HL-60/S4 (cell line): ENCODE results near the gene CAMSAP3.

Source experiments
- in situ Hi-C: fragments of 300-500 bp; cut with MboI; formaldehyde crosslinking; loops from 2 replicates; pipeline ENCODE4 v1.14.3; 2022; ENCODE audit warnings: low sequenced_read_pairs

CAMSAP3 gene

DNA sequence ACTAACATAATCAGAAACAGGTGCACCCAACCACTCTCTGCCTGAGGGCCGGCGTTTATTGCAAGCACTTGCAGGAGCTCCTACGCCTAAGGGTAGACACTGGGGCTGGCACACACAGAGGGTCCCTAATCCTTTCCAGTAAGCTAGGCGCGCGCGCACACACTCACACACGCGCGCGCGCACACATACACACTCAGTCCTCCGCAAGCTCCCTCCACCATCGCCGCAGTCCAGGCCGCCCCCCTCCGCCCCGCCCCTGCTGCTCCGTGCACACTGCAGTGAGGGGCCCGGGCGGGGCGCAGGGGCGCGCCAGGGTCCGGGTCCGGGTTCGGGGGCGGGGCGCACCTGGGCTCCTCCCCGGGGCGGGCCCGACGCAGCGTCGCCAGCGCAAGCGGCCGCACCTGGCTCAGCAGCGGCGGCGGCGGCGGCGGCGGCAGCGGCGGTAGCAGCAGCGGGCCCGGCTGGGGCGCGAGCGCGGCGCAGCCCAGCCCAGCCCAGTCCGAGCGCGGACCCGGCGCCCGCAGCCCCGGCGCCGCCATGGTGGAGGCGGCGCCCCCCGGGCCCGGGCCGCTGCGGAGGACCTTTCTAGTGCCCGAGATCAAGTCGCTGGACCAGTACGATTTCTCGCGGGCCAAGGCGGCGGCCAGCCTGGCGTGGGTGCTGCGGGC lies at the start of gene CAMSAP3:
TSS of gene CAMSAP3 (plus strand) at position 398 of the 668 bp plus-strand sequence. CDS start at position 538, 140 bp downstream.
- in situ Hi-C loops: no loop called here

DNA sequence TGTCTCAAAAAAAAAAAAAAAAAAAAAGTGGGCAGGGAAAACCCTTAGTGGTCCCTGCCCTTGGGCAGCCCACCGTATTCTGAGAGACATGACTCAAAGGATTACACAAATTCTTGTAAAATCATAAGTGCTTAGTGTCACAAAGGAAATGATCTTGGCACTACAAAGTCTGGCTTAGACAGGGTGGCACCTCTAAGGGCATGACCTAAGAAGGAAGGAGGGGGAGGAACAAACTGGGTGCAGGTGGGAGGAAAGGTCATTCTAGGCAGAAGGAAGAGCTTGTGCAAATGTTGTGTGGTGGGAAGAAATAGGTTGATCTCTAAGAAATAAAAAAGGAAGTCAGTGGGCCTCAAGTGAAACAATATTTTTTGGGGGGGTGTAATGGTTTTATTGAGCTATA lies 49.8 kb upstream of the CAMSAP3 start:
- in situ Hi-C loops: no loop called here

GRCh38 chr19:7547159-7547558 lies 48.5 kb upstream of the CAMSAP3 start:
- in situ Hi-C loops: no loop called here

- in situ Hi-C loops: no loop called here
Observed at GRCh38 chr19:7549429-7550148, 46.1 kb upstream of the CAMSAP3 start.

- in situ Hi-C loops: no loop called here
Observed at GRCh38 chr19:7550169-7550770, 45.4 kb upstream of the CAMSAP3 start.

DNA sequence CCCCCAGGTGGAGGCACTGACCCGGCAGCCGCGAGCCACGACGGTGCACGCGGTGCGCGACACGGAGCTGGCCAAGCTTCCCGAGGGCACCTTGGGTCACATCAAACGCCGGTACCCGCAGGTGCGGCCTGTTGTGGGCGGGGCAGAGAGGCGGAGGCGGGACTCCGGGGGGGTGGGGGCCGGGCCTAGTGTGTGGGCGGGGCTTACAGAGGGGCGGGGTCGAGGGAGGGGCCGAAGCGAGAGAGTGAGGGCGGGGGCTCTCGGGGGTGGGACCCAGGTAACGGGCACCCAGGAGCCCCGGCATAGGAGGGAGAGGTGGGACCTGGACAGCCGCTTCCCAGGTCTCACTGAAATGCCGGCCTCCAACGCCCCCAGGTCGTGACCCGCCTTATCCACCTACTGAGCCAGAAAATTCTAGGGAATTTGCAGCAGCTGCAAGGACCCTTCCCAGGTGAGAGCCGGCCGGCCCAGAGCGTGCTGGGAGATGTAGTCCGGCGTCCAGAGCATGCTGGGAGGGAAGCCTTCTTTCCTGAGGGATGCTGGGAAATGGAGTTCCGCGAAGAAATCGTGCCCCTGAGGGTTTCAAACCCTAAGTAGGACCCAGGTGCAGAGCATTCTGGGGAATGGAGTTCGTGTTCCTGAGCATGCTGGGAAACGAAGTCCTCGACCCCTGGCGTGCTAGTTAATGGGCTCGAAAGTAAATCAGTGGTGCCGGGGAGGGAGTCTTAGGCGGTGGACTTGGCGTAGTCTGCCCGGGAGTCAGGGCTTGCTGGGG lies 44.5 kb upstream of the CAMSAP3 start:
- in situ Hi-C loops: no loop called here

DNA sequence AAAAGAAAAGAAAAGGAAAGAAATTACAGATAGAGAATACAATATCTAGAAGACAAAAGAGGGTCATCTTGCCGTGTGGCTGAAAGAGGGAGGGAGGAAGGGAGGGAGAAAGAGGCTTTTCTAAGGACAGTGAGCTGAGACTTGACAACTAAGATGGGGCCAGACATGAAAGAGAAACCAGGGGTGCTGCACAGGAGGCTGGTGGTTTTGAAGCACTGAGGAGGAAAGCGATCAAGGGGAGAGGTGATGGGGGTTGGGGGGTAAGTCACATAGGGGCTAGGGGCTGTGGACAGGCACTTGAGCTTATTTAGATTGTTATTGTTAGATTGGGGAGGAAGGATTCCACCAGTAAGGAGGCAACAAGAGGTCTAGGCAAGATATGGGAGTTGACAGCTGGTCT lies 42.9 kb upstream of the CAMSAP3 start:
- in situ Hi-C loops: no loop called here

- in situ Hi-C loops: no loop called here
Observed at GRCh38 chr19:7554565-7554964, 41.1 kb upstream of the CAMSAP3 start.

GRCh38 chr19:7554990-7555864 lies 40.4 kb upstream of the CAMSAP3 start:
- in situ Hi-C loops: no loop called here

- in situ Hi-C loops: no loop called here
Observed at GRCh38 chr19:7556696-7557315, 38.9 kb upstream of the CAMSAP3 start.

GRCh38 chr19:7558667-7559066 lies 37.0 kb upstream of the CAMSAP3 start:
- in situ Hi-C loops: no loop called here

DNA sequence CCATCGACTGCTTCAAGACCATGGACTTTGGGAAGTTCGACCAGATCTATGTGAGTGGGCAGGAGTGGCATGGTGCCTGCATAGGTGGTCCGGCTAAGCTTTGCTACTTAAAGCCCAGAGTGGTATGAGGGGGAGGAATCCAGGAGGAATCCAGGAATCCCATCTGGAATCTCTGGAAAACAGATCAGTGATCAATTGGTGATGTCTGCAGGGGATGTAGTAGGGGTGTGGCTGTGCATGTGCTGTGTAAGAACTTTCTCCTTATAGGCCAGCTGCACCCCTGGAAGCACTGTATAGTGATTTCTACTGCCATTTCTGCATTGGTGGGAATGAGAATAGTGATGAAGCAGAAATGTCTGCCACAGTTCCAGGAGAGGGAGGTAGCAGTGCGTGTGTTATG lies 36.6 kb upstream of the CAMSAP3 start:
- in situ Hi-C loops: no loop called here

- in situ Hi-C loops: no loop called here
Observed at GRCh38 chr19:7560255-7560654, 35.4 kb upstream of the CAMSAP3 start.

DNA sequence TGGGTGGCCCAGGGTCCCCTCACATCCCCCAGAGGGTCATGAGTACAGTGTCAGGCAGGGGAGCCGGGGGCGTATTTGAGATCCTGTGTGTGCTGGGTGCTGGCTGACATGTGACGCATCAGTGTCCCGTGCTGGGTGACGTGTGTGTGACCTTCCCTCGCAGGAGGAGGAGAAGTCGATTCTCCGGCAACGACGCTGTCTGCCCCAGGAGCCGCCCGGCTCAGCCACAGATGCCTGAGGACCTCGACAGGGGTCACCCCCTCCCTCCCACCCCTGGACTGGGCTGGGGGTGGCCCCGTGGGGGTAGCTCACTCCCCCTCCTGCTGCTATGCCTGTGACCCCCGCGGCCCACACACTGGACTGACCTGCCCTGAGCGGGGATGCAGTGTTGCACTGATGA lies 34.3 kb upstream of the CAMSAP3 start:
- in situ Hi-C loops: no loop called here

DNA sequence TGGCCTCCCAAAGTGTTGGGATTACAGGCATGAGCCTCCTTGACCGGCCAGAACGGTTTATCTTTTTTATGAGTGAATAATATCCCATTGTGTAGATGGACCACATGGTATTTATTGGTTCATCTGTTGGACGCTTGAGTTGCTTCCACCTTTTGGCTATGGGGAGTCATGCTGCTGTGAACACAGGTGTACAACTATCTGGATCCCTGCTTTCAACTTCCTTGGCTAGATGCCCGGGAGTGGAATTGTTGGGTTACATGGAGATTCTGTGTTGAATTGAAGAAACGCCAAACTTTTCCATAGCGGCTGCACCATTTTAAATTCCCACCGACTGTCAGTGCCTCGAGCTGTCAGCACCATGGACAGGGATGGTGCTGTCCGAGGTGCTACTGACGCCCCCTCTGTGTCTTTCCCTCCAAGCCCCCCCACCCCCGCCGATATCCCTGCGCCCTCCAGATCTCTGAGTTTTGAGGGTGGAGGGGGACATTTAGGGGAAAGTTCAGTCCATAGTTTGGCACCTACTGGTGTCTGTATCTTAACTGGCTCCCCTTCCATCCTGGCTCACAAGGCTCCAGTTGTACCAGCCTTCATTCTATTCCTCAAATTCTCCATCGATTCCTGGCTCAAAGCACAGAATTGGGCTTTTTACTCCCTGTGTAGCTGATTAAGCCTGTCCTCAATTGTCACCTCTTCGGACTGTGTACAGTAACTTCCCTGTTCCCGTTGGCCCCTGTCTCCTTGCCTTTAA lies 32.8 kb upstream of the CAMSAP3 start:
- in situ Hi-C loops: no loop called here

DNA sequence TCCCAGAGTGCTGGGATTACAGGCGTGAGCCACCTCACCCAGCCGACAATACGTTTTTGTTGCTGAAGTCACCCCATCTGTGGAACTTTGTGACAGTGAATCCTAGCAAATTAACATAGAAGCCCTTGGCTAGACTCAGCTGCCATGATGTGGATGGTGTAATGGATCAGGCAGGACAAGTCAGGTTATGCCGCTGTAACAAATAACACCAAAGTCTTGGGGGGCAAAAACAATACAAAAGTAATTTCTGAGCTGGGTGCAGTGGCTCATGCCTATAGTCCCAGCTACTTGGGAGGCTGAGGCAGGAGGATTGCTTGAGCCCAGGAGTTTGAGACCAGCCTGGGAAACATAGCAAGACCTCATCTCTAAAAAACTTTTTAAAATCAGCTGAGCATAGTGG lies 30.8 kb upstream of the CAMSAP3 start:
- in situ Hi-C loops: no loop called here

GRCh38 chr19:7565332-7565731 lies 30.3 kb upstream of the CAMSAP3 start:
- in situ Hi-C loops: no loop called here

GRCh38 chr19:7570761-7571160 lies 24.9 kb upstream of the CAMSAP3 start:
- in situ Hi-C loops: loop anchor here (10.0 kb wide), 2 partner anchors 114 to 234 kb away; partner anchors contain the start of gene TRAPPC5

DNA sequence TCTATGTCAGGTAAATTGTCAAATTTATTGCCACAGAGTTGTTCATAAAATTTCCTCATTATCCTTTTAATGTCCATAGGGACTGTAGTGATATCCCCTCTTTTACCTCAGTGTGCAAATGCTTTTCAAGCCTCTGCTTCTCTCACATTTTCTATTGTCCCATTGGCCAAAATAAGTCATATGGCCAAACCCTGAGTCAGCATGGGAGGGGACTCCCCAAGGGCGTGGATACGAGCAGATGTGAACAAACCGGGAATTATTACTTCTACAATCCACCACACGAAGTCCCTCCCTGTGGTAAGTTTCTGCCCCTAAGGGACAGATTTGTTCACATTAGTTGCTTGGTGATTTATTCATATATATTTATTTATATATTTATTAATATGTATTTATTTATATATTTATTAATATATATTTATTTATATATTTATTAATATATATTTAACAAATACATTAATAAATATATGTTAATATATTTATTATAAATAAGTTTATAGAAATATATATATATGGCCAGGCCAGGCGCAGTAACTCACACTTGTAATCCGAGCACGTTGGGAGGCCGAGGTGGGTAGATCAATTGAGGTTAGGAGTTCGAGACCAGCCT lies 20.1 kb upstream of the CAMSAP3 start:
- in situ Hi-C loops: loop anchor here (10.0 kb wide), 2 partner anchors 109 to 229 kb away; partner anchors contain the start of gene TRAPPC5
